GM23338 (cell line): ENCODE data around the gene CHST13. TPM values are rescaled to one million over a fixed set of nuclear protein-coding genes. Genes with fewer than 3 reads are reported as not detected.

Experiments
- ATAC-seq: fragments of 200-7000 bp; cut with Tn5 transposase; 3 replicates; pipeline ENCODE4 v1.9.1; 2020
- DNase-seq: peaks from one replicate; pipeline ENCODE4 v3.0.0-alpha.2; 2015; ENCODE audit warnings: low spot score
- H2AFZ ChIP-seq: fragments of 200-600 bp; sonication (generic); 2 replicates; pipeline ENCODE4 v1.8.0; 2016; ENCODE audit warnings: antibody characterized with exemption, mild to moderate bottlenecking, moderate library complexity
- H3F3A ChIP-seq: fragments of 200-600 bp; sonication (generic); replicated peaks from 2 replicates; pipeline ENCODE4 v1.8.0; 2017; ENCODE audit warnings: antibody characterized with exemption, mixed run types, low read depth
- H3K27ac ChIP-seq: fragments of 200-600 bp; sonication (generic); 2 replicates; pipeline ENCODE4 v1.6.1; 2016; ENCODE audit warnings: low read depth
- H3K27me3 ChIP-seq: fragments of 200-600 bp; sonication (generic); 2 replicates; pipeline ENCODE4 v1.8.0; 2016; ENCODE audit warnings: mild to moderate bottlenecking, mixed run types, moderate library complexity; ENCODE audit not compliant: insufficient read depth
- H3K36me3 ChIP-seq: fragments of 200-600 bp; sonication (generic); 2 replicates; pipeline ENCODE4 v1.8.0; 2016; ENCODE audit warnings: mild to moderate bottlenecking; ENCODE audit not compliant: insufficient read depth
- H3K4me1 ChIP-seq: fragments of 200-600 bp; sonication (generic); 2 replicates; pipeline ENCODE4 v1.8.0; 2016; ENCODE audit warnings: mild to moderate bottlenecking, moderate library complexity; ENCODE audit not compliant: insufficient read depth
- H3K4me2 ChIP-seq: fragments of 200-600 bp; sonication (generic); 2 replicates; pipeline ENCODE4 v1.7.1; 2017; ENCODE audit warnings: mixed run types
- H3K4me3 ChIP-seq: fragments of 200-600 bp; sonication (generic); 2 replicates; pipeline ENCODE4 v1.6.1; 2016; ENCODE audit warnings: mixed run types
- H3K79me2 ChIP-seq: fragments of 200-600 bp; sonication (generic); replicated peaks from 2 replicates; pipeline ENCODE4 v1.8.0; 2017; ENCODE audit warnings: mild to moderate bottlenecking; ENCODE audit not compliant: insufficient read depth
- H3K9me2 ChIP-seq: fragments of 200-600 bp; sonication (generic); 2 replicates; pipeline ENCODE4 v1.8.0; 2017; ENCODE audit not compliant: insufficient read depth
- H4K20me1 ChIP-seq: fragments of 200-600 bp; sonication (generic); replicated peaks from 2 replicates; pipeline ENCODE4 v1.8.0; 2017; ENCODE audit warnings: mild to moderate bottlenecking; ENCODE audit not compliant: insufficient read depth
- H3K27ac Mint-ChIP-seq: 2 replicates; pipeline ENCODE4 v1.8.0; 2020; ENCODE audit warnings: inconsistent platforms, mild to moderate bottlenecking, moderate library complexity, mixed read lengths
- H3K27me3 Mint-ChIP-seq: 3 replicates; pipeline ENCODE4 v1.8.0; 2022; ENCODE audit warnings: low read depth, mild to moderate bottlenecking, moderate library complexity, mixed read lengths, inconsistent platforms; ENCODE audit not compliant: insufficient read depth, poor library complexity
- H3K36me3 Mint-ChIP-seq: 3 replicates; pipeline ENCODE4 v1.8.0; 2021; ENCODE audit warnings: low read depth, mild to moderate bottlenecking, inconsistent platforms, moderate library complexity, mixed read lengths
- H3K4me1 Mint-ChIP-seq: 3 replicates; pipeline ENCODE4 v1.8.0; 2020; ENCODE audit warnings: mild to moderate bottlenecking, inconsistent platforms, mixed read lengths
- H3K4me3 Mint-ChIP-seq: 3 replicates; pipeline ENCODE4 v1.8.0; 2021; ENCODE audit warnings: moderate library complexity, mild to moderate bottlenecking, inconsistent platforms, mixed read lengths
- H3K9me3 Mint-ChIP-seq: 3 replicates; pipeline ENCODE4 v1.8.0; 2020; ENCODE audit warnings: moderate library complexity, mild to moderate bottlenecking, inconsistent platforms, mixed read lengths
- CREB1 ChIP-seq: fragments of 250-450 bp; sonication (Bioruptor Pico); IDR thresholded peaks from 2 replicates; pipeline ENCODE4 v1.5.0; 2020; ENCODE audit warnings: low read depth, mild to moderate bottlenecking, moderate library complexity
- EZH2phosphoT487 ChIP-seq: fragments of 200-600 bp; sonication (generic); IDR thresholded peaks from one replicate; pipeline ENCODE4 v1.8.1; 2018; ENCODE audit warnings: antibody characterized with exemption; ENCODE audit not compliant: unreplicated experiment
- JUNB ChIP-seq: IDR thresholded peaks from one replicate; pipeline ENCODE4 v1.6.1; 2016; ENCODE audit warnings: antibody characterized with exemption; ENCODE audit not compliant: unreplicated experiment
- ZNF462 ChIP-seq: fragments of 250-450 bp; sonication (Bioruptor Pico); IDR thresholded peaks from 2 replicates; pipeline ENCODE4 v1.5.0; 2020; ENCODE audit warnings: mild to moderate bottlenecking, moderate library complexity
- polyA plus RNA-seq: library from polyadenylated mRNA; unstranded; fragments of >200 nt; fragmentation: Nextera tagmentation; extraction: Ambion mirVana; gene quantifications from 2 replicates; pipeline ENCODE4 v1.2.1, GENCODE V29; 2016
- total RNA-seq: library from RNA; depleted of rRNA; stranded (reverse); fragments of >200 nt; shearing (Covaris generic); gene quantifications from 2 replicates; pipeline ENCODE4 v1.2.3, GENCODE V29; 2014
- TF ChIP-seq, protein P1 (sequence below): IDR thresholded peaks from one replicate; pipeline ENCODE4 v1.6.1; 2018; ENCODE audit warnings: antibody characterized with exemption; ENCODE audit not compliant: unreplicated experiment

Gene CHST13
- total and polyA plus RNA-seq, 2 experiments from 2014 or later: 3.7 to 8.4 TPM

GRCh38 chr3:126538316-126538715 is 14.4 kb downstream of the CHST13 start (continued):
- no peak for TF ChIP-seq ZNF462 (CRISPR knock-in tag)
- no peak for TF ChIP-seq EZH2phosphoT487
- no peak for TF ChIP-seq JUNB
- TF ChIP-seq, protein P1, sequence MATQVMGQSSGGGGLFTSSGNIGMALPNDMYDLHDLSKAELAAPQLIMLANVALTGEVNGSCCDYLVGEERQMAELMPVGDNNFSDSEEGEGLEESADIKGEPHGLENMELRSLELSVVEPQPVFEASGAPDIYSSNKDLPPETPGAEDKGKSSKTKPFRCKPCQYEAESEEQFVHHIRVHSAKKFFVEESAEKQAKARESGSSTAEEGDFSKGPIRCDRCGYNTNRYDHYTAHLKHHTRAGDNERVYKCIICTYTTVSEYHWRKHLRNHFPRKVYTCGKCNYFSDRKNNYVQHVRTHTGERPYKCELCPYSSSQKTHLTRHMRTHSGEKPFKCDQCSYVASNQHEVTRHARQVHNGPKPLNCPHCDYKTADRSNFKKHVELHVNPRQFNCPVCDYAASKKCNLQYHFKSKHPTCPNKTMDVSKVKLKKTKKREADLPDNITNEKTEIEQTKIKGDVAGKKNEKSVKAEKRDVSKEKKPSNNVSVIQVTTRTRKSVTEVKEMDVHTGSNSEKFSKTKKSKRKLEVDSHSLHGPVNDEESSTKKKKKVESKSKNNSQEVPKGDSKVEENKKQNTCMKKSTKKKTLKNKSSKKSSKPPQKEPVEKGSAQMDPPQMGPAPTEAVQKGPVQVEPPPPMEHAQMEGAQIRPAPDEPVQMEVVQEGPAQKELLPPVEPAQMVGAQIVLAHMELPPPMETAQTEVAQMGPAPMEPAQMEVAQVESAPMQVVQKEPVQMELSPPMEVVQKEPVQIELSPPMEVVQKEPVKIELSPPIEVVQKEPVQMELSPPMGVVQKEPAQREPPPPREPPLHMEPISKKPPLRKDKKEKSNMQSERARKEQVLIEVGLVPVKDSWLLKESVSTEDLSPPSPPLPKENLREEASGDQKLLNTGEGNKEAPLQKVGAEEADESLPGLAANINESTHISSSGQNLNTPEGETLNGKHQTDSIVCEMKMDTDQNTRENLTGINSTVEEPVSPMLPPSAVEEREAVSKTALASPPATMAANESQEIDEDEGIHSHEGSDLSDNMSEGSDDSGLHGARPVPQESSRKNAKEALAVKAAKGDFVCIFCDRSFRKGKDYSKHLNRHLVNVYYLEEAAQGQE: no peak

GRCh38 chr3:126538966-126539365 is 15.0 kb downstream of the CHST13 start:
- Histone ChIP-seq H3K4me3 (no peak overlapping the region), H4K20me1 (no peaks in the 10 kb centered on the region), H3K36me3 (no peaks in the 10 kb centered on the region), H3K4me2 (no peak overlapping the region), H3K9me2 (no peaks in the 10 kb centered on the region), H3K27ac (no peak overlapping the region), H2AFZ (no peak overlapping the region), H3K79me2 (no peaks in the 10 kb centered on the region), H3K27me3 (peaks cover 11% of the 10 kb centered on the region; the same call in 1 of the 2 replicates), H3K4me1 (no peaks in the 10 kb centered on the region), H3F3A (0 out of 2 replicates have a peak, but pooled peaks cover 5% of the 10 kb centered on the region)
- DNase-seq (no peak), ATAC-seq (no peak)
- Mint-ChIP-seq H3K4me1 (no peaks in the 10 kb centered on the region; the same call in 1 of the 3 replicates), H3K36me3 (peaks cover 3% of the 10 kb centered on the region; the same call in 1 of the 3 replicates), H3K4me3 (no peak overlapping the region), H3K27ac (no peak overlapping the region), H3K27me3 (peaks cover 9% of the 10 kb centered on the region), H3K9me3 (no peaks in the 10 kb centered on the region)
- TF ChIP-seq EZH2phosphoT487 (no peak), CREB1 (CRISPR knock-in tag) (no peak), ZNF462 (CRISPR knock-in tag) (no peak)
